GM23338 (cell line): ENCODE results near the gene MCC.

Experiments used
- CTCF ChIP-seq, 2 experiments: fragments of 200-600 bp in 1 of 2; sonication (generic) in 1 of 2; conservative IDR thresholded peaks; 2 replicates each; pipeline versions ENCODE4 v1.5.1 to v1.6.1; 2016 to 2017; ENCODE audit warnings: antibody characterized with exemption in 2 of 2, low read depth in 2 of 2, mild to moderate bottlenecking in 2 of 2, moderate library complexity in 1 of 2
- EZH2 ChIP-seq: fragments of 200-600 bp; sonication (generic); IDR thresholded peaks from one replicate; pipeline ENCODE4 v1.8.0; 2017; ENCODE audit warnings: antibody characterized with exemption, mild to moderate bottlenecking, low read depth; ENCODE audit not compliant: unreplicated experiment
- POLR2AphosphoS5 ChIP-seq: IDR thresholded peaks from 2 replicates; pipeline ENCODE4 v1.6.1; 2016; ENCODE audit warnings: antibody characterized with exemption, low read depth
- REST ChIP-seq: IDR thresholded peaks from one replicate; pipeline ENCODE4 v1.6.1; 2018; ENCODE audit warnings: antibody characterized with exemption; ENCODE audit not compliant: unreplicated experiment

GRCh38 chr5:113150821-113151220, 337.4 kb downstream of the MCC start:
- TF ChIP-seq CTCF (conservative IDR thresholded peaks at IDR 0.05; ENCODE audit: low read depth in 2 of 2) (no peak), POLR2AphosphoS5 (no peak), REST (no peak), EZH2 (no peak)
